ENCODE results near the gene CD300A.
A peak's percentile ranks its signal among the peaks of the same experiment; 100 is the strongest.

Gene CD300A

DNA sequence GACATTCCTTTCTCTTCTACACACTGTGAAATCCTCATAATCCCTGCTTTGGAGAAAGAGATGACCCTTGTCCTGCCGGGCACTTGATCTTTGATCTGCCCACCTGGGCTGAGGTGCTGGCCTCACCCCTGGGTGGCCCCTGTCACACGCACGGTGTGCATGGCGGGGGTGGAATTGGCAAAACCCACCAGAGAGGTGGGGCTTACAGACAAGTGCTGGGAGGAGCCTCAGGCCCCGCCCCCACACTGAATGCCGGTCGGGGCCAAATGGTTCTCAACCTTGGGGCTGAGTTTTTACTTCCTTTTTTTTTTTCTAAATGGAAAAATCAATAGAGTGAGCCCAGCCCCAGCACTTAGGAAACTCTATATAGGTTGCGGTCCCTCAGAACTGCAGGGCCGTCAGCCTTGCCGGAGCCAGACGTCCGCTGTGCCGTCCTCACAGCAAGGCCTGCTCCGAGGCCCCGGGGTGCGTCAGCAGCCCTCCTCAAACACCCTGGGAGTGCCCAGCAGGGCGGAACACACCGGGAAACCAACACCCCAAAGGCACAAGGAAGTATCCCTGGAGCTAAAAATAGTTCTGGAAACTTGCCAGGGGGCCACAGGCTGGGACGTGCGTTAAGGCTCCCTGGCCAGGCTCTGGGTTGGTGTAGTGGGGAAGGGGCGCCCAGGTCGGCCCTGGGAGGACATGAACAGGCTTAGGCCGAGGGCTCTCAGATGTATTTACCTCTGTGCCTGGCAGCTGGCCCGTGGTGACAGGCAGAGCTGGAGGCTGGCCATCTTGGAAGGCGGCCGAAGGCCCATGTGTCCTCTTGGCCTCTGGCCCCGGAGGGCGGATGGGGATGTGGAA lies 23.5 kb upstream of the CD300A start:
- Histone ChIP-seq H3K27me3 (peaks cover 54% of the 10 kb centered on the region), H3K9me3 (peaks cover 16% of the 10 kb centered on the region), H3K27ac (peak overlapping the region; percentile 74), H3K36me3 (no peaks in the 10 kb centered on the region), H3K4me1 (ENCODE audit: control insufficient read depth in 1 of 2, insufficient read depth in 1 of 2, low read depth in 1 of 2, low read length in 1 of 2) (peaks cover 16 to 22% of the 10 kb centered on the region in 2 experiments), H3K4me3 (ENCODE audit: low read depth in 1 of 2, low read length in 1 of 2) (peak overlapping the region; percentile 49 to 51)
- TF ChIP-seq, protein P1, sequence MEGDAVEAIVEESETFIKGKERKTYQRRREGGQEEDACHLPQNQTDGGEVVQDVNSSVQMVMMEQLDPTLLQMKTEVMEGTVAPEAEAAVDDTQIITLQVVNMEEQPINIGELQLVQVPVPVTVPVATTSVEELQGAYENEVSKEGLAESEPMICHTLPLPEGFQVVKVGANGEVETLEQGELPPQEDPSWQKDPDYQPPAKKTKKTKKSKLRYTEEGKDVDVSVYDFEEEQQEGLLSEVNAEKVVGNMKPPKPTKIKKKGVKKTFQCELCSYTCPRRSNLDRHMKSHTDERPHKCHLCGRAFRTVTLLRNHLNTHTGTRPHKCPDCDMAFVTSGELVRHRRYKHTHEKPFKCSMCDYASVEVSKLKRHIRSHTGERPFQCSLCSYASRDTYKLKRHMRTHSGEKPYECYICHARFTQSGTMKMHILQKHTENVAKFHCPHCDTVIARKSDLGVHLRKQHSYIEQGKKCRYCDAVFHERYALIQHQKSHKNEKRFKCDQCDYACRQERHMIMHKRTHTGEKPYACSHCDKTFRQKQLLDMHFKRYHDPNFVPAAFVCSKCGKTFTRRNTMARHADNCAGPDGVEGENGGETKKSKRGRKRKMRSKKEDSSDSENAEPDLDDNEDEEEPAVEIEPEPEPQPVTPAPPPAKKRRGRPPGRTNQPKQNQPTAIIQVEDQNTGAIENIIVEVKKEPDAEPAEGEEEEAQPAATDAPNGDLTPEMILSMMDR (IDR thresholded peaks at IDR 0.05): no peak

DNA sequence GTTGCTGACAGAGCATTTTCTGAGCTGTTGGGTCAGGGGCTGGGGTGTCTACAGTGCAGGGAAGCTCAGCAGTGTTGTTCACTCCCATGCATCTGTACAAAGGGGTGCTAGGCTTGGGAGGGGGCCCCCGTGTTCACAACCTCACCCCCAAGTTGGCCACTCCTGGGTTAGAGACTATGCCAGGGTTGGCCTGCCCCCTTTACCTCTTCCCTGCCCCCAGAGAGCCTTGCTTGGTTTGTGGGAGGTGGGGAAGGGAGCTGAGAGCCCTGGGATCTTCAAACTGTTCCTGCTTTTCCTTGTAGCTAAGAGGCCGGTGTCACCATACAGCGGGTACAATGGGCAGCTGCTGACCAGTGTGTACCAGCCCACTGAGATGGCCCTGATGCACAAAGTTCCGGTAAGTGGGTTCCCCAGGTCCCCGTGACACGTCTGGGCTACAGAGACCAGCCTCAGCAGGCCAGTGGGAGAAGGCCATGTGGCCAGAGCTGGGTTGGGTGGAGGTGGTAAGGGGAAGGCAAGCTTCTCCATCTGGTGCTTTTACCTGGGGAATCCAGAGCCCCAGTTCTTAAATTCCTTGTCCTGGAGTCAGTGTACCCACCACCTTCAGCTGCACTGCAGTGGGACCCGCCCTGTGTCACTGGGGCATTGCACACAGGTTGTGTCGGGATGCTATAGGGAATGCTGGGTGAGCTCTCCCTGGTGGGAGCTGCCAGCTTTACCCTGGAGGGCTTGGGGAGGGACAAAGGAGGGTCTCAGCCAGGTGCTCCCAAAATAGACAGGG lies 22.7 kb upstream of the CD300A start:
- Histone ChIP-seq H3K9me3 (peaks cover 9% of the 10 kb centered on the region), H3K36me3 (no peaks in the 10 kb centered on the region), H3K27me3 (peaks cover 54% of the 10 kb centered on the region), H3K4me3 (ENCODE audit: low read depth in 1 of 2, low read length in 1 of 2) (peak overlapping the region; percentile 49 to 51), H3K4me1 (ENCODE audit: control insufficient read depth in 1 of 2, insufficient read depth in 1 of 2, low read depth in 1 of 2, low read length in 1 of 2) (peaks cover 16 to 22% of the 10 kb centered on the region in 2 experiments), H3K27ac (peak overlapping the region; percentile 74)
- TF ChIP-seq, protein P1 (IDR thresholded peaks at IDR 0.05): no peak

DNA sequence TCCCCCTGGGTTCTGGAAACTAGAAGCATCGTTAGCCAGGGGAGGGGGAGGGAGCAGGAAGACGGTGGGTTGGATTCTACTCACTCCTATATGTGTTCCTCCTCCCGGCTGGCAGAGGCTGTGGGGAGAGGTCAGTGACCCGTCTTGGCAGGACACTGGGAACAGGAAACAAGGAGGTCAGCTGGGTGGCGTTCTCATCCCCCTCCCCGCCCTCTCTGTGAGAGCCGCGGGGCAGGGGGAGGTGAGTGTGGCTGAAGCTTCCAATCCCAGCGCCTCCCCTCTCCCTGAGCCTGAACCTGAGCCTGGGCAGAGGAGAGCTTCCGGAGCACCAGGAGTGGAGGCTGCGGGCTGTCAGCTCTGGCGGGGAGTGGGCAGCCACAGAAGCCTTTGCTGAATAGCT lies 22.0 kb upstream of the CD300A start:
- Histone ChIP-seq H3K27ac (no peak overlapping the region), H3K27me3 (peaks cover 48% of the 10 kb centered on the region), H3K4me3 (ENCODE audit: low read depth in 1 of 2, low read length in 1 of 2) (no peak overlapping the region), H3K36me3 (no peaks in the 10 kb centered on the region), H3K9me3 (peaks cover 2% of the 10 kb centered on the region), H3K4me1 (ENCODE audit: control insufficient read depth in 1 of 2, insufficient read depth in 1 of 2, low read depth in 1 of 2, low read length in 1 of 2) (peaks cover 16 to 22% of the 10 kb centered on the region in 2 experiments)
- TF ChIP-seq, protein P1 (IDR thresholded peaks at IDR 0.05): no peak

DNA sequence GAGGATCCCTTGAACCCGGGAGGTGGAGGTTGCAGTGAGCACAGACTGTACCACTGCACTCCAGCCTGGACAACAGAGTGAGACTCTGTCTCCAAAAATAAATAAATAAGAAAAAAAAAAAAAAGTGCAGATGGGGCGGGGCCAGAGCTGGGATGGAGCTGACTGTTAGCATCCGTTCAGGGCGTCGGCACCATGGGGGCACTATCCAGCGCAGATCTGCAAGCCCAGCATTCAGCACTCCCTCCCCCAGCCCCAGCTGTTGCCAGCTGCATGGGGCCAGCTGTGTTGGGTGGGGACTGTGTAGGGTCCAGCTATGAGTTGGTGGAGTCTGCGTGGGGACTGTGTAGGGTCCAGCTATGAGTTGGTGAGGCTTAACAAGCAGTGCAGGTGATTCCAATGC lies 21.3 kb upstream of the CD300A start:
- no peaks in the 10 kb centered on the region for H3K36me3 ChIP-seq
- H3K9me3 ChIP-seq: no peaks in the 10 kb centered on the region
- no peak overlapping the region for H3K4me3 ChIP-seq (ENCODE audit: low read depth in 1 of 2, low read length in 1 of 2)
- H3K4me1 ChIP-seq (ENCODE audit: control insufficient read depth in 1 of 2, insufficient read depth in 1 of 2, low read depth in 1 of 2, low read length in 1 of 2): peaks cover 16 to 22% of the 10 kb centered on the region in 2 experiments
- H3K27me3 ChIP-seq: peaks cover 40% of the 10 kb centered on the region
- TF ChIP-seq, protein P1 (IDR thresholded peaks at IDR 0.05): no peak
- no peak overlapping the region for H3K27ac ChIP-seq

DNA sequence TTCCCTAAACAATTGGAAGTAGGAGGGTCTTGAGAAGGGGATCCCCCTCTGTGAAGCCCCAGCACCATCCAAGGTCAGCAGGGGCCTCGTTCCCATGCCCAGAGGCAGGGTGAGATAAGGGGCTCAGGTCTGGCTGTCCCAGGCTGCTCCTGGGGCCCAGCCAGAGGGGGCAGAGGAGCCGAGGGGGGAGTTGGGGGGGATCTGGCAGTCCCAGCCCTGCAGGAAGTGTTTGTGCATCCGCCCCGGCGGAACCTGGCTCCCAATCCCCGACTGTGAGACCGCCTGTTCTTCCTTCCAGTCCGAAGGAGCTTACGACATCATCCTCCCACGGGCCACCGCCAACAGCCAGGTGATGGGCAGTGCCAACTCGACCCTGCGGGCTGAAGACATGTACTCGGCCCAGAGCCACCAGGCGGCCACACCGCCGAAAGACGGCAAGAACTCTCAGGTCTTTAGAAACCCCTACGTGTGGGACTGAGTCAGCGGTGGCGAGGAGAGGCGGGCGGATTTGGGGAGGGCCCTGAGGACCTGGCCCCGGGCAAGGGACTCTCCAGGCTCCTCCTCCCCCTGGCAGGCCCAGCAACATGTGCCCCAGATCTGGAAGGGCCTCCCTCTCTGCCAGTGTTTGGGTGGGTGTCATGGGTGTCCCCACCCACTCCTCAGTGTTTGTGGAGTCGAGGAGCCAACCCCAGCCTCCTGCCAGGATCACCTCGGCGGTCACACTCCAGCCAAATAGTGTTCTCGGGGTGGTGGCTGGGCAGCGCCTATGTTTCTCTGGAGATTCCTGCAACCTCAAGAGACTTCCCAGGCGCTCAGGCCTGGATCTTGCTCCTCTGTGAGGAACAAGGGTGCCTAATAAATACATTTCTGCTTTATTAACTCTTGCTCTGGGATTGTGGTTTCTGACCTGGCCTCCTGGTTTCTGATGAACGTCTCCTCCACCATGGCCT lies 19.6 kb upstream of the CD300A start:
- H3K27me3 ChIP-seq: peaks cover 36% of the 10 kb centered on the region
- H3K4me1 ChIP-seq (ENCODE audit: control insufficient read depth in 1 of 2, insufficient read depth in 1 of 2, low read depth in 1 of 2, low read length in 1 of 2): peaks cover 16 to 22% of the 10 kb centered on the region in 2 experiments
- no peak overlapping the region for H3K4me3 ChIP-seq (ENCODE audit: low read depth in 1 of 2, low read length in 1 of 2)
- TF ChIP-seq, protein P1 (IDR thresholded peaks at IDR 0.05): no peak
- no peak overlapping the region for H3K27ac ChIP-seq
- no peaks in the 10 kb centered on the region for H3K36me3 ChIP-seq
- no peaks in the 10 kb centered on the region for H3K9me3 ChIP-seq
